ENCODE results near the gene GZMM.

Gene GZMM

DNA sequence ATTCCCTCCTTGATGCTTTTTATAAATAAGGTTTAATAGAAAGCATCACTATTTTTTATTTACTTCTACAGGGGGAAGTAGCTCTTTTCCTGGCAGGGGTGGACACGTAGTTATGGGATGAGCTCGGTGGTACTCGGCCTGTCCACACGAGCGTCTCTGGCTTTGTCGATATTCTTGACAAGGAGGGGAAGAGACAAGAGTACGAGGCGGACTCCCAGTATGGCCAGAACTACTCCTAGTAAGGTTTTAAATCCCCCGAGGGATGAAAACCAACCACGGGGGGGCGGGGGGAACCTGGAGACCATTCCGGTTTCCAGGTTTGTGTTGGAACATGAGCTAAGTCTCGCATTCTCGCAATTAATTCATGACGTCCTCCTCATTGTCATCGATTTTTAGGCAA, 23.0 kb downstream of the GZMM start:
- no peak for DNase-seq (ENCODE audit: low spot score)

DNA sequence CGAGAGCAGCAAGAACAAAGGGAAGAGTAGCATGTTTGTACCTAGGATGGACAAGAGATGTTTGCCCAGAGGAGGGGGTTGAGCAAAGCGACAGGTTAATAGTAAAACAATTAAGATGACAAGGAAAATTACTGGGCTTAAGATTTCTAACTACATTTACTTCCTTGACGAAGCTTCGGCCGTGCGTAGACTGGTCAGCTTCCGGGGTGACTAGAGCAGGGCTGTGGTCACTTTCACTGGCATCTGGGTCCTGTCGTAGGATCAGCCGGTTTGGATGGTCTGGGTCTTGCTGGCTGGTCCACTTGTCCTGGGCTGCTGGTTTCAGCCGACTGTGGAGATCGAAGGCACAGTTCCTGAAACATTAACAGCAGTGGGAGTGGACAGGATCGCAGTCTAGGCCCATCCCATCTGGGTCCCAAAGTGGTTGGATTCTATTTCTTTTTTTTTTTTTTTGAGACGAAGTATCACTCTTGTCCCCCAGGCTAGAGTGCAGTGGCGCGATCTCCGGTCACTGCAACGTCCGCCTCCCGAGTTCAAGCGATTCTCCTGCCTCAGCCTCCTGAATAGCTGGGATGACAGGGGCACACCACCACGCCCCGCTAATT, 23.5 kb downstream of the GZMM start:
- DNase-seq (ENCODE audit: low spot score) = no peak

DNA sequence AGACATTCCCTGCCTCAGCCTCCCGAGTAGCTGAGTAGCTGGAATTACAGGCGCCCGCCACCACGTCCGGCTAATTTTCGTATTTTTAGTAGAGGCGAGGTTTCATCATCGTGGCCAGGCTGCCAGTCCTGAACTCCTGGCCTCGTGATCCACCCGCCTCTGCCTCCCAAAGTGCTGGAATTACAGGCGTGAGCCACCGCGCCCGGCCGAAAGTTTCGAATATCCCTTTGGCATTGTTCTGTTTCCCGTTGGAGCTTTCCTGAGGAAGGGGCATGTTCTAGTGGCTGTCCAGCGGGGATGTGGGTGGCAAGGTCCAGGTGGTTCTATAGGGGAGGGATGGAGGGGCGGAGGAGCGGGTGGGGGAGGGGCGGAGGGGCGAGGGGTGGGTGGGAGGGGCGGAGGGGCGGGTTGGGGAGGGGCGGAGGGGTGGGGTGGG, 26.4 kb downstream of the GZMM start:
- DNase-seq (ENCODE audit: low spot score) = peak; percentile 63

GRCh38 chr19:570937-571565, 27.2 kb downstream of the GZMM start:
- peak; percentile 65 for DNase-seq (ENCODE audit: low spot score)

DNA sequence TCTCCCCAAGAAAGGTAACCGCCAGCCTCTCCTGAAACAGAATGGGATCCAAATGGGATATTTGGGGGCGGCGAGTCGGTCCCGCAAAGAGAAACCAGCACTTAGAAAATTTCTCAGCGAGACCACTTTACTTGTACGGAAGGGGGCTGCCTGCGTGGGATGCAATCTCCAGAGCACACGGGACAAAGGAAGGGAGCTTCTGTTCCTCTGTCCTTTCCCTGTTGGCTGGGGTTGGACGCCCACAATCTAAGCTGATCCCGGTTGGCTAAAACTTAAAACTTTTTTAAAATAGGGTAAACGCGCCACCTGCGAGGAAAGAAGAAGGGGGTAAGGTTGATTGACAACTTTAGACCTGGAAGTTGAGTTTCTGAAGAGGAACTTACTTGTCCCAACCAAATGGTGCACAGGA, 27.7 kb downstream of the GZMM start:
- no peak for DNase-seq (ENCODE audit: low spot score)

GRCh38 chr19:572140-572742, 28.4 kb downstream of the GZMM start, which contains the start of gene BSG:
TSS of gene BSG (plus strand) at chr19:572596. CDS start at chr19:572635, 39 bp downstream.
- peak; percentile 99 for DNase-seq (ENCODE audit: low spot score)

DNA sequence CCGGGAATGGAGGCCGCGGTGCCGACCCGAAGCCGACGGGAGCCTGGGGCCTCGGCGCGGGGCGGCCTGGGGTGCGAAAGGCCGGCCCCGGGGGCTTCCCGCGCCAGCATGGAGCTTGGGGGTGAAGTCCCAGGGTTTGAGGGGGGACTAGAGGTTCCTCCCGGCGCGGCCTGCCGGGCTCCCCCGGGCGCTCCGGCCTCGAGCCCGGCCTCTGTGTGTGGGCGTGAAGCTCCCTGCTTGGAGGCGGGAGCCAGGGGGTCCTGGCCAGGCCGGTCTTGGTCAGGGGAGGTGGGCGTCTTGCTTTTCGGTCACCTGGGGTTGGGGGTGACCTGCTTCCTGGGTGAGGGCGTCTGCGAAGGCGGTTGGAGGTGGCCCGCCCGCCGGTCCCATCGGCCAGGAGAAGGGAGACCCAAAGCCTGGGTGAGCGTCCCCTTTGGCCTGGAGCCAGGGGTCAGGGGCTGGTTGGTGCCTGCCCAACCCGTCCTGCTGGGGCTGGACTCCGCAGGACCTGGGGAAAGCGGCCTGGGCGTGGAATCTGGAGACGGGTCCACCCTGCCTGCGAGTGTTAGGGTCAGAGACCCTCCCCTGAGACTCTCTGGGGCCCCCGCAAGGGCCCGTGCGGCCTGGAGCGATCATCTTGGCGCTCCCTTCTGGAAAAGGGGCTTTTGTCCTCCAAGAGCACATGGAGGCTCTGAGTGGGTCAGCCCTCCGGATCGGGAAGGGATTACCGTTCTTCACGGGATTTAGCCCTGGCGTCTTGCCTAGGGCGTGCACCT, 29.1 kb downstream of the GZMM start:
- no peak for DNase-seq (ENCODE audit: low spot score)

DNA sequence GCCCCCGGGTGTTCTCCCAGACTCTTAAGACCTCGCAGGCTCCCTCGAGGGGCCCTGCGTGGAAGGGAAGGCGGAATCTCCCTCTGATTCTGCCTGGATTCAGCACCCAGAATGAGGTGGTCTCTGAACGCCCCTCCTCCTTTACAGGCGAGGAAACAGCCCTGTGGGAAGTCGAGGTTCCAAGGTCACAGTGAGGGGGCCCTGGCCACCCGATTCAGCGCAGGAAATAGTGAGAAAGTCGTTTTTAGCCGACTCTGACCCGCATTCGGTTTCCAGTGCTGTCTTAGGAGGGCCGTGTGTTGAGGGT, 29.6 kb downstream of the GZMM start:
- peak; percentile 85 for DNase-seq (ENCODE audit: low spot score)

DNA sequence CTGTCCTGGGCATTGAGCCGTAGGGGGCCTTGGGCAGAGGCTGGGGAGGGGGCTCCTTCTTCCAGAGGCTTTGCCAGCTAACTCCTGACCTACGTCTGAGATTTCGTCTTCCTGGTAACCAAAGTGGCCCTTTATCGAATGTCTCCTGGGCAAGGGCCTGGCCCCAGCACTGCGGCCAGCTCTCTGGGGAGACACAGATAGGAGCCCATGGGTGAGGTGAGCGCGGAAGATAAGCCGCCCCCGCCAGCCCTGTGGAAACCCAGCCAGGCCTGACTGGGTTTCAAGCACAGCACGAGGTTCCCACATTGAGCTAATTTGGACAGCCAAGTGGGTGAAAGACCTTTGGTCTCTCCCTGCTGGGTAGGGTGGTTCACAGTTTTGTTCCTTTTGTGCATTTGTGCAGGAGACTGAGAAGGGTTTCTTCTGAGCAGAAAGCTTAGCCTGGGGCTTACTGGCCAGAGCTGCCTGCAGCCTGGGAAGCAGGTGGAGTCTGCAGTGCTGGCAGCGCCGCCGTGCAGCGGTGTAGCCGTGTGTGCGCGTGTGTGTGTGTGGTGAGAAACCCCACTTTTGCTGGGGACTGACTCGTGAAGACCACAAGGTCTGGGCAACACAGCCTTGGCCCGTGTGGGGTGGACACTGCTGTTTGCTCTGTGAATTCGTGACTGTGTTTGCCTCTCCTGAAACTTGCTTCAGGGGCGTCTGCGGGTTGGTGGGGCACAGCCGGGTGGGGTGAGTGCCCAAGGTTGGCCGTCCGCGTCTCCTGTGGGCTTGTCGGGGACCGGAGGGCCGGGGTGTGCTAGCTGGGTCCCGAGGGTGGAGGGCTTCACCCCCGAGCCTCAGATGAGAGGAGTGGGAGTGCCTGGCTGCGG, 31.0 kb downstream of the GZMM start:
- no peak for DNase-seq (ENCODE audit: low spot score)

GRCh38 chr19:575527-576506, 32.0 kb downstream of the GZMM start:
- no peak for DNase-seq (ENCODE audit: low spot score)

GRCh38 chr19:576768-577438, 33.0 kb downstream of the GZMM start:
- no peak for DNase-seq (ENCODE audit: low spot score)

DNA sequence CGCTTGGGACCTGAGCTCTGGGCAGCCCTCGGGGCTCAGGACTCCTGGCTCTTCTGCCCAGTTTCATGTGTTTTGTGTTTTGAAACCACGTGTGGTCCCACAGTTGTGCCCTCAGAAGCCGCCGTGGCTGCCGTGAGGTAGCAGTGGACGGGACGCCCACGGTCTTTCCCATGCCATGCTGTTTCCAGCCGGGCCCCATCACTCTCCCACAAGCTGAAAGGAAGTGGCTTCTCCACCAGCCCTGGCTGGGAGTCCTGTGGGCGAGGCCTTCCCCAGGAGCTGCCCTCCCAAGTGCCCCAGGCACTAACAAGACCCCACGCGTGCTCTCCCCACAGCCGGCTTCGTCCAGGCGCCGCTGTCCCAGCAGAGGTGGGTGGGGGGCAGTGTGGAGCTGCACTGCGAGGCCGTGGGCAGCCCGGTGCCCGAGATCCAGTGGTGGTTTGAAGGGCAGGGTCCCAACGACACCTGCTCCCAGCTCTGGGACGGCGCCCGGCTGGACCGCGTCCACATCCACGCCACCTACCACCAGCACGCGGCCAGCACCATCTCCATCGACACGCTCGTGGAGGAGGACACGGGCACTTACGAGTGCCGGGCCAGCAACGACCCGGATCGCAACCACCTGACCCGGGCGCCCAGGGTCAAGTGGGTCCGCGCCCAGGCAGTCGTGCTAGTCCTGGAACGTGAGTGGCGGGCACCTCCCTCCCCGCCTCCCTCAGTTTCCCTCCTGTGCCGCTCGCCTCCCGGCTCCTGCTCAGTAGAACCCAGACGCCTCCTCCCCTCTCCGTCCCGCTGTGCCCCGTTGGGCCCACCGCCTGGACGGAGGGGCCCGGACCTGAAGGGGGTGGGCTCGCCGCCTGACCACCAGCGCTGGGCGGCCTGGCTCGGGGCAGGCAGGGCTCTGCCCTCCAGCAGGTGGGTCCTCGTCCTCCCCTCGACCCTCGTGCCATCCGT, 33.9 kb downstream of the GZMM start:
- no peak for DNase-seq (ENCODE audit: low spot score)

DNA sequence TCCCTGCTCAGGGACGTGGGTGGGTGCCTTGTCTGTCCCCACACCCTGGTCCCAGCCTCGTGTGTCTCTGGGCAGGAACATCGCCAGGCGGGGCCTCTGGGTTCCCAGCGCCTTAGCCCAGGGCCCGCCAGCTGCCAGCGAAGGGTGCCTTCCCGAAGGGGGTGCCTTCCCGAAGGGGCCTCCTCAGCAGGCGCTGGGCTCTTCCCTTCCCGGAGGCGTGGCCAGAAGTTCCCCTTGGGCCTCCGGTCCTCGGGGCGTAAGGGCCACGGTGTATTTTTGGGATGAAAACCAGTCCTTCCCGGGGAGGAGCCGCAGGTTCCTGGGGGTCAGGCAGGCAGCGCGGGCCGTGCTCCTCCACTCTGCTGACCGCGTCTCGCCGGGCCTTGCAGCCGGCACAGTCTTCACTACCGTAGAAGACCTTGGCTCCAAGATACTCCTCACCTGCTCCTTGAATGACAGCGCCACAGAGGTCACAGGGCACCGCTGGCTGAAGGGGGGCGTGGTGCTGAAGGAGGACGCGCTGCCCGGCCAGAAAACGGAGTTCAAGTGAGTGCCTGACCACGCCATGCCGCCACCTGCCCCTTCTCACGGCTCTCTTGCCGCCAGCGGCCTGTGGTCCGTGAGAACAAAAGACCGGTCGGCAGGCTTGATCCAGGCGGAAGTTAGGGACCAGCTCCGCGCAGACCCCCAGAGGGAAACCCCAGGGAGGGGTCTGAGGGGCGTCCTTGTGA, 35.4 kb downstream of the GZMM start:
- no peak for DNase-seq (ENCODE audit: low spot score)

DNA sequence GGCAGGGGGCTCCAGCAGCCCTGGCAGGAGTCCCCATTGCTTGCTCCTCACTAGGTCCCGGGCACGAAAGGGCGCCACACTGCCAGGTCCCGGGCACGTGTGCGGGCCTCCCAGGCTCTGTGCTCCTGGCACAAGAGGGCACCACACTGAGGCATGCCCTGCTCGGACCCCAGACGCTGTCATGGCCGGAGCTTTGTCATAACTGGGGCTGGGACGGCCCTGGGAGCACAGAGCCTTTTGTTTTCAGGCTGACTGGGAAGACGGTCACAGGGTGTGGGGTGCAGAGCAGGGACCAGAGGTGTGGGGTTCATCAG, 35.9 kb downstream of the GZMM start:
- no peak for DNase-seq (ENCODE audit: low spot score)

DNA sequence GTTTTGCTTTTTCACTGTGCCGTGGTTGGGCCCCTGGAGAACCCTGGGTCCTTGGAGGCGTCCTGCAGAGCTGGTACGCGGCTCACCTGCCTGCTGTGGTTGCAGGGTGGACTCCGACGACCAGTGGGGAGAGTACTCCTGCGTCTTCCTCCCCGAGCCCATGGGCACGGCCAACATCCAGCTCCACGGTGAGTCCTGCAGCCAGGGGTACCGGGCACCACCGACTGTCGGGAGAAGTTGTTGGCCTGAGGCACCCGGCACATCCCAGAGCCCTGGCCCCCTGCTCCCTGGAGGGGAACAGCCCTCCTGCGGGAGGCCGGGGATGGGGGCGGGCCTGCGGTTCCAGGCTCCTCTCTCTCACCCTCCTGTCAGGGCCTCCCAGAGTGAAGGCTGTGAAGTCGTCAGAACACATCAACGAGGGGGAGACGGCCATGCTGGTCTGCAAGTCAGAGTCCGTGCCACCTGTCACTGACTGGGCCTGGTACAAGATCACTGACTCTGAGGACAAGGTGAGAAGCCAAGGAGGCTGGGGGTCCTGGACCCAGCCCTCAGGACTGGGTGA, 36.5 kb downstream of the GZMM start:
- DNase-seq (ENCODE audit: low spot score) = no peak

GRCh38 chr19:581399-582111, 37.7 kb downstream of the GZMM start:
- no peak for DNase-seq (ENCODE audit: low spot score)

DNA sequence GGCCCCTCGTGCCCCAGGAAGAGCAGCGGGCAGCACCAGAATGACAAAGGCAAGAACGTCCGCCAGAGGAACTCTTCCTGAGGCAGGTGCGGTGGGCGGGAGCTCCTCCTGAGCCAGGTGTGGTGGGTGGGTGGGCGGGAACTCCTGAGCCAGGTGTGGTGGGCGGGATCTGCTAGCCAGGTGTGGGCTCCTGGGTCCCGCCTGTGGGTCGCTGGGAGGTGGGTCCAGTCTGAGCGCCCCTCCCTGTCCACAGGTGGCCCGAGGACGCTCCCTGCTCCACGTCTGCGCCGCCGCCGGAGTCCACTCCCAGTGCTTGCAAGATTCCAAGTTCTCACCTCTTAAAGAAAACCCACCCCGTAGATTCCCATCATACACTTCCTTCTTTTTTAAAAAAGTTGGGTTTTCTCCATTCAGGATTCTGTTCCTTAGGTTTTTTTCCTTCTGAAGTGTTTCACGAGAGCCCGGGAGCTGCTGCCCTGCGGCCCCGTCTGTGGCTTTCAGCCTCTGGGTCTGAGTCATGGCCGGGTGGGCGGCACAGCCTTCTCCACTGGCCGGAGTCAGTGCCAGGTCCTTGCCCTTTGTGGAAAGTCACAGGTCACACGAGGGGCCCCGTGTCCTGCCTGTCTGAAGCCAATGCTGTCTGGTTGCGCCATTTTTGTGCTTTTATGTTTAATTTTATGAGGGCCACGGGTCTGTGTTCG, 38.8 kb downstream of the GZMM start:
- no peak for DNase-seq (ENCODE audit: low spot score)

Data from D341Med (cell line).